Smooth muscle cell (in vitro differentiated cells): ENCODE measurements around the gene MAP3K6. TPM values are rescaled to one million over a fixed set of nuclear protein-coding genes. Genes with fewer than 3 reads are reported as not detected.

Experiments used
- DNase-seq: peaks from one replicate; lab custom pipeline; 2025; ENCODE audit not compliant: unreplicated experiment; lab: John Stamatoyannopoulos, UW
- H2AFZ ChIP-seq: fragments of 200-600 bp; sonication (generic); 2 replicates; pipeline ENCODE4 v1.6.0; 2016; ENCODE audit warnings: antibody characterized with exemption, low read depth, mild to moderate bottlenecking
- H3F3A ChIP-seq: fragments of 200-600 bp; sonication (generic); 2 replicates; pipeline ENCODE4 v1.6.0; 2017; ENCODE audit warnings: antibody characterized with exemption, low read depth
- H3K27ac ChIP-seq: fragments of 200-600 bp; sonication (generic); 2 replicates; pipeline ENCODE4 v1.5.1; 2016; ENCODE audit warnings: low read depth, mild to moderate bottlenecking
- H3K27me3 ChIP-seq: fragments of 200-600 bp; sonication (generic); 2 replicates; pipeline ENCODE4 v1.6.1; 2016; ENCODE audit warnings: low read depth, mild to moderate bottlenecking
- H3K36me3 ChIP-seq: fragments of 200-600 bp; sonication (generic); 2 replicates; pipeline ENCODE4 v1.5.1; 2016; ENCODE audit warnings: low read depth
- H3K4me1 ChIP-seq: fragments of 200-600 bp; sonication (generic); 2 replicates; pipeline ENCODE4 v1.5.1; 2016; ENCODE audit warnings: low read depth
- H3K4me2 ChIP-seq: fragments of 200-600 bp; sonication (generic); 2 replicates; pipeline ENCODE4 v1.6.0; 2016; ENCODE audit warnings: mild to moderate bottlenecking
- H3K4me3 ChIP-seq: fragments of 200-600 bp; sonication (generic); 2 replicates; pipeline ENCODE4 v1.5.1; 2016; ENCODE audit warnings: mild to moderate bottlenecking
- H3K79me2 ChIP-seq: fragments of 200-600 bp; sonication (generic); 2 replicates; pipeline ENCODE4 v1.6.0; 2016; ENCODE audit warnings: low read depth, mild to moderate bottlenecking
- H3K9ac ChIP-seq: fragments of 200-600 bp; sonication (generic); 2 replicates; pipeline ENCODE4 v1.6.0; 2016; ENCODE audit warnings: low read depth
- H3K9me3 ChIP-seq: fragments of 200-600 bp; sonication (generic); replicated peaks from 2 replicates; pipeline ENCODE4 v1.5.1; 2016; ENCODE audit warnings: low read depth
- H4K20me1 ChIP-seq: fragments of 200-600 bp; sonication (generic); 2 replicates; pipeline ENCODE4 v1.6.0; 2016; ENCODE audit warnings: low read depth
- CTCF ChIP-seq: fragments of 200-600 bp; sonication (generic); IDR thresholded peaks from 2 replicates; pipeline ENCODE4 v1.5.1; 2017; ENCODE audit warnings: borderline replicate concordance, mild to moderate bottlenecking, antibody characterized with exemption; ENCODE audit not compliant: insufficient read depth, poor library complexity, severe bottlenecking
- WGBS: methylation state at CpG from one replicate; pipeline ENCODE4 v1.1.7; 2016; ENCODE audit warnings: low lambda C conversion rate; 5-methylcytosine and 5-hydroxymethylcytosine counted together
- polyA plus RNA-seq: library from polyadenylated mRNA; unstranded; fragments of >200 nt; fragmentation: Nextera tagmentation; extraction: Ambion mirVana; gene quantifications from 2 replicates; pipeline ENCODE4 v1.2.1, GENCODE V29; 2016
- total RNA-seq: library from RNA; depleted of rRNA; stranded (reverse); fragments of >200 nt; gene quantifications from 2 replicates; pipeline ENCODE4 v1.2.3, GENCODE V29; 2014

Gene MAP3K6
- total and polyA plus RNA-seq, 2 experiments from 2014 or later: 14.1 to 29.0 TPM

GRCh38 chr1:27314737-27315136 is 52.0 kb downstream of the MAP3K6 start:
- H3K79me2 ChIP-seq: no peaks in the 10 kb centered on the region
- TF ChIP-seq CTCF: no peak
- no peaks in the 10 kb centered on the region for H3K36me3 ChIP-seq
- no peaks in the 10 kb centered on the region for H4K20me1 ChIP-seq
- H2AFZ ChIP-seq: no peak overlapping the region
- H3K9ac ChIP-seq: no peak overlapping the region
- no peak for DNase-seq
- WGBS: 100% methylated on average over 2 of the region's 2 CpGs
- H3K9me3 ChIP-seq: no peaks in the 10 kb centered on the region
- H3K27me3 ChIP-seq: no peaks in the 10 kb centered on the region
- H3K27ac ChIP-seq: no peak overlapping the region
- H3K4me1 ChIP-seq: no peaks in the 10 kb centered on the region
- no peak overlapping the region for H3K4me3 ChIP-seq
- no peak overlapping the region for H3K4me2 ChIP-seq
- H3F3A ChIP-seq: no peaks in the 10 kb centered on the region

- 71% methylated on average over 3 of the region's 3 CpGs for WGBS
- H3K4me1 ChIP-seq: no peaks in the 10 kb centered on the region
- DNase-seq: no peak
- no peaks in the 10 kb centered on the region for H4K20me1 ChIP-seq
- H3K79me2 ChIP-seq: no peaks in the 10 kb centered on the region
- no peaks in the 10 kb centered on the region for H3K9me3 ChIP-seq
- H3K36me3 ChIP-seq: no peaks in the 10 kb centered on the region
- H3K27ac ChIP-seq: no peak overlapping the region
- H3K9ac ChIP-seq: no peak overlapping the region
- H3K27me3 ChIP-seq: no peaks in the 10 kb centered on the region
- H3K4me2 ChIP-seq: no peak overlapping the region
- H2AFZ ChIP-seq: no peak overlapping the region
- TF ChIP-seq CTCF: no peak
- no peaks in the 10 kb centered on the region for H3F3A ChIP-seq
- H3K4me3 ChIP-seq: no peak overlapping the region
Observed at GRCh38 chr1:27314169-27314568, 52.6 kb downstream of the MAP3K6 start.

GRCh38 chr1:27307874-27308598 is 58.7 kb downstream of the MAP3K6 start:
- no peak for TF ChIP-seq CTCF
- H3K79me2 ChIP-seq: no peaks in the 10 kb centered on the region
- H3K27ac ChIP-seq: no peak overlapping the region
- no peak overlapping the region for H3K9ac ChIP-seq
- H3K36me3 ChIP-seq: no peaks in the 10 kb centered on the region
- no peaks in the 10 kb centered on the region for H3K9me3 ChIP-seq
- no peak for DNase-seq
- 95% methylated on average over 6 of the region's 6 CpGs for whole genome bisulfite sequencing
- H3K4me3 ChIP-seq: no peak overlapping the region
- no peaks in the 10 kb centered on the region for H3K27me3 ChIP-seq
- no peak overlapping the region for H3K4me2 ChIP-seq
- H3F3A ChIP-seq: no peaks in the 10 kb centered on the region
- H2AFZ ChIP-seq: no peak overlapping the region
- H3K4me1 ChIP-seq: peaks cover 22% of the 10 kb centered on the region
- no peaks in the 10 kb centered on the region for H4K20me1 ChIP-seq
